ENCODE data around the gene DDX47.

Gene DDX47

DNA sequence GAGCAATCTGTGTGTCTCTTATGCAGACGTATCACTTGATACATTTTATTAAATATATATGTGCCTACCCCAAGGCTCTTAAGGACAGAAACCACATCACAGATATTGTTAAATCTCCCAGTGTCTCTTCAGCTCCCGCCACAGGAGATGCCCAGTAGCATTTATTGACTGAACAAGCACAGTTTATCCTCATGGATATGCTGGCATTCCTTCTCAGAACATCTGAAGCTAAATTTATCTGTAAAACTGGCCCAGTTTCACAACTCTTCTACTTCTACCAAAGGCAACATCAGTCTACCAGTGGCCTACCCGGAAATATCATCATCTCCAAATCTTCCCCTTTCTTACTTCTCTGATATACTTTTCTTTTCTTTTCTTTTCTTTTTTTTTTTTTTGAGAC lies 17.0 kb upstream of the DDX47 start:
- Histone ChIP-seq H3K79me2 (ENCODE audit: control insufficient read depth, low read length) (no peaks in the 10 kb centered on the region), H3K36me3 (ENCODE audit: control insufficient read depth, low read length) (no peaks in the 10 kb centered on the region), H3K4me3 (ENCODE audit: low read length) (no peak overlapping the region), H3K9me2 (replicated peaks; ENCODE audit: control insufficient read depth, low read length) (no peaks in the 10 kb centered on the region), H3K9me3 (ENCODE audit: control insufficient read depth, insufficient read depth, low read length) (no peaks in the 10 kb centered on the region), H3K4me2 (ENCODE audit: low read length) (no peak overlapping the region), H3K27me3 (ENCODE audit: control insufficient read depth, low read length) (peaks cover 12% of the 10 kb centered on the region), H3F3A (ENCODE audit: control insufficient read depth, insufficient read depth) (no peaks in the 10 kb centered on the region), H3K27ac (ENCODE audit: low read depth, low read length) (no peak overlapping the region), H3K4me1 (ENCODE audit: control insufficient read depth, low read length) (no peaks in the 10 kb centered on the region), H4K20me1 (ENCODE audit: control insufficient read depth, insufficient read depth, low read depth, low read length) (no peaks in the 10 kb centered on the region)
- TF ChIP-seq, protein P1, sequence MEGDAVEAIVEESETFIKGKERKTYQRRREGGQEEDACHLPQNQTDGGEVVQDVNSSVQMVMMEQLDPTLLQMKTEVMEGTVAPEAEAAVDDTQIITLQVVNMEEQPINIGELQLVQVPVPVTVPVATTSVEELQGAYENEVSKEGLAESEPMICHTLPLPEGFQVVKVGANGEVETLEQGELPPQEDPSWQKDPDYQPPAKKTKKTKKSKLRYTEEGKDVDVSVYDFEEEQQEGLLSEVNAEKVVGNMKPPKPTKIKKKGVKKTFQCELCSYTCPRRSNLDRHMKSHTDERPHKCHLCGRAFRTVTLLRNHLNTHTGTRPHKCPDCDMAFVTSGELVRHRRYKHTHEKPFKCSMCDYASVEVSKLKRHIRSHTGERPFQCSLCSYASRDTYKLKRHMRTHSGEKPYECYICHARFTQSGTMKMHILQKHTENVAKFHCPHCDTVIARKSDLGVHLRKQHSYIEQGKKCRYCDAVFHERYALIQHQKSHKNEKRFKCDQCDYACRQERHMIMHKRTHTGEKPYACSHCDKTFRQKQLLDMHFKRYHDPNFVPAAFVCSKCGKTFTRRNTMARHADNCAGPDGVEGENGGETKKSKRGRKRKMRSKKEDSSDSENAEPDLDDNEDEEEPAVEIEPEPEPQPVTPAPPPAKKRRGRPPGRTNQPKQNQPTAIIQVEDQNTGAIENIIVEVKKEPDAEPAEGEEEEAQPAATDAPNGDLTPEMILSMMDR (IDR thresholded peaks at IDR 0.05; ENCODE audit: low read depth, low read length, poor library complexity, severe bottlenecking) = no peak
- no peak for TF ChIP-seq EZH2phosphoT487 (IDR thresholded peaks at IDR 0.05; ENCODE audit: borderline replicate concordance, low read length)

DNA sequence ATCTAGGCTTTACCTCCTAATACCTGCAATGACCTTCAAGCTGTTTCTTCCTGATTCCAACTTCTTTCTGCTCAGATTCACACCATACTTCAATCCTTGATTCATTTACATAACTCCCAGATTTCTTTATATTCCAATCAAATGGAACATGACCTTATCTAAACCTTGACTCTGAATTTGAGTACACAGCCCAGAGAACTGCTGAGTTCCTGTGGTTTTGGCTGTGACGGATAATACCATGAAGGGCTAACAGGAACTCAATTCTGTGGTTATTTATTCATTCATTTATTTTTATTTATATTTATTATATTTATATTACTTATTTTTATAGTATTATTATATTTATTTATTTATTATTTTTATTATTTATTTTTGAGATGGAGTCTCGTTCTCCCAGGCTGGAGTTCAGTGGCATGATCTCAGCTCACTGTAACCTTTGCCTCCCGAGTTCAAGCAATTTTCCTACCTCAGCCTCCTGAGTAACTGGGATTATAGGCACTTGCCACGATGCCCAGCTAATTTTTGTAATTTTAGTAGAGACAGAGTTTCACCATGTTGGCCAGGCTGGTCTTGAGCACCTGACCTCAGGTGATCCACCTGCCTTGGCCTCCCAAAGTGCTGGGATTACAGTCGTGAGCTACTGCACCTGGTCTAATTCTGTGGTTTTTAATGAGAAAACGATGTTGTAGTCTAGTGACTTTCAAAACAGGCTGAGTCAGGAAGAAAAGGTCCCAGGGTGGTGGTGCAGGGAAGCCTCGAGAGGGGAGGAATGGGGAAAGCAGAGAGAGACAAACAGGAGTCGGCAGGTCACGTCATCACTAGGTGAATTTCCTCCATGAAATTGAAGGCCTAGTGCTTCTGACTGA lies 16.0 kb upstream of the DDX47 start:
- H3K79me2 ChIP-seq (ENCODE audit: control insufficient read depth, low read length) = no peaks in the 10 kb centered on the region
- no peak overlapping the region for H3K27ac ChIP-seq (ENCODE audit: low read depth, low read length)
- H3F3A ChIP-seq (ENCODE audit: control insufficient read depth, insufficient read depth) = no peaks in the 10 kb centered on the region
- no peaks in the 10 kb centered on the region for H4K20me1 ChIP-seq (ENCODE audit: control insufficient read depth, insufficient read depth, low read depth, low read length)
- H3K9me2 ChIP-seq (replicated peaks; ENCODE audit: control insufficient read depth, low read length) = no peaks in the 10 kb centered on the region
- peaks cover 4% of the 10 kb centered on the region; the same call in 1 of the 2 replicates for H3K27me3 ChIP-seq (ENCODE audit: control insufficient read depth, low read length)
- H3K4me1 ChIP-seq (ENCODE audit: control insufficient read depth, low read length) = no peaks in the 10 kb centered on the region
- H3K4me2 ChIP-seq (ENCODE audit: low read length) = no peak overlapping the region
- no peaks in the 10 kb centered on the region for H3K36me3 ChIP-seq (ENCODE audit: control insufficient read depth, low read length)
- no peaks in the 10 kb centered on the region for H3K9me3 ChIP-seq (ENCODE audit: control insufficient read depth, insufficient read depth, low read length)
- TF ChIP-seq, protein P1 (IDR thresholded peaks at IDR 0.05; ENCODE audit: low read depth, low read length, poor library complexity, severe bottlenecking) = no peak
- no peak for TF ChIP-seq EZH2phosphoT487 (IDR thresholded peaks at IDR 0.05; ENCODE audit: borderline replicate concordance, low read length)
- no peak overlapping the region for H3K4me3 ChIP-seq (ENCODE audit: low read length)

DNA sequence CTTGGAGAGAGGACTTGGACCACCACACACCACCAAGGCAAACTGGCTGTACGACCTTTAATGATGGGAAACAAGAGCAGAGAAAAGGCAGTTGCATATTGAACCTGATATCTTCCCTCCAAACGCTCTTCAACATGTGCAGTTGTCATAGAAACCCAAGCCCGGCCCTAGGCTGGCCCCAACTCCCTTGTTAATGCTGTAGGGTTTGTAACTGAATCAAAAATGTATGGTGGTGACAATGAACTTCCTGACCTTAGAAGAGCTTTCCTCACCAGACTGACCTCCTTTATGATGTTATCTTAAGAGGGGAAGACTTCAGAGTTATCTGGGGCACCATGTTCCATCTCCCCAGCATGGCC lies 15.4 kb upstream of the DDX47 start:
- H3K4me1 ChIP-seq (ENCODE audit: control insufficient read depth, low read length) = no peaks in the 10 kb centered on the region
- no peaks in the 10 kb centered on the region for H3K9me3 ChIP-seq (ENCODE audit: control insufficient read depth, insufficient read depth, low read length)
- no peaks in the 10 kb centered on the region for H3F3A ChIP-seq (ENCODE audit: control insufficient read depth, insufficient read depth)
- no peak overlapping the region for H3K4me3 ChIP-seq (ENCODE audit: low read length)
- no peaks in the 10 kb centered on the region for H3K9me2 ChIP-seq (replicated peaks; ENCODE audit: control insufficient read depth, low read length)
- no peaks in the 10 kb centered on the region for H3K36me3 ChIP-seq (ENCODE audit: control insufficient read depth, low read length)
- no peak overlapping the region for H3K4me2 ChIP-seq (ENCODE audit: low read length)
- no peaks in the 10 kb centered on the region for H3K79me2 ChIP-seq (ENCODE audit: control insufficient read depth, low read length)
- H3K27me3 ChIP-seq (ENCODE audit: control insufficient read depth, low read length) = no peaks in the 10 kb centered on the region
- TF ChIP-seq EZH2phosphoT487 (IDR thresholded peaks at IDR 0.05; ENCODE audit: borderline replicate concordance, low read length) = no peak
- TF ChIP-seq, protein P1 (IDR thresholded peaks at IDR 0.05; ENCODE audit: low read depth, low read length, poor library complexity, severe bottlenecking) = no peak
- H3K27ac ChIP-seq (ENCODE audit: low read depth, low read length) = no peak overlapping the region
- no peaks in the 10 kb centered on the region for H4K20me1 ChIP-seq (ENCODE audit: control insufficient read depth, insufficient read depth, low read depth, low read length)
